Esophagus squamous epithelium (tissue), 4 donors: ENCODE measurements around the gene ZNF512.

Experiments used
- CTCF ChIP-seq, 6 experiments: fragments of 450-650 bp in 4 of 6; fragments of 200-600 bp in 2 of 6; sonication (generic) in 2 of 6; IDR thresholded peaks; one replicate each; pipeline ENCODE4 v1.5.1; 2016 to 2019; ENCODE audit warnings: antibody characterized with exemption in 6 of 6, mild to moderate bottlenecking in 4 of 6, moderate library complexity in 4 of 6
- POLR2A ChIP-seq, 4 donors: fragments of 450-650 bp; IDR thresholded peaks; one replicate each; pipeline ENCODE4 v1.6.1; 2017; ENCODE audit warnings: antibody characterized with exemption in 4 of 4, mild to moderate bottlenecking in 4 of 4, moderate library complexity in 3 of 4

GRCh38 chr2:27559228-27559627, 23.6 kb upstream of the ZNF512 start:
- TF ChIP-seq CTCF (IDR thresholded peaks at IDR 0.05) = no peak
- TF ChIP-seq POLR2A (IDR thresholded peaks at IDR 0.05) = no peak
